ENCODE data around the gene CYP2W1. TPM values are rescaled to one million over a fixed set of nuclear protein-coding genes. Genes with fewer than 3 reads are reported as not detected.
"Not testable (repeated sequence)": the region's sequence is repeated elsewhere in the genome, so short reads cannot be mapped to it uniquely, and the experiment has no call there.

CYP2W1 gene
- total and polyA plus RNA-seq, 3 experiments from 2014 or later, result not detected

GRCh38 chr7:1033546-1034145 lies 50.7 kb downstream of the CYP2W1 start:
- Mint-ChIP-seq H3K9me3 (no peaks in the 10 kb centered on the region), H3K4me1 (peaks cover 30 to 50% (median 35%) of the 10 kb centered on the region in 3 donors), H3K27me3 (peaks cover 0 to 2% of the 10 kb centered on the region in 2 donors), H3K36me3 (no peaks in the 10 kb centered on the region), H3K4me3 (peak overlapping the region; percentile 64 to 83 (median 75)), H3K27ac (peak overlapping the region; percentile 72 to 92 (median 84))
- CTCF ChIA-PET, result interaction anchor here (1.5 to 1.9 kb wide), 2 partner anchors 11 to 41 kb away, joined by 4 to 7 read pairs; partner anchors contain the start of gene GPR146
- peak overlapping the region; percentile 19 for H3K4me3 ChIP-seq (ENCODE audit: low read length)
- POLR2A ChIA-PET, result no interaction called here
- H3K4me1 ChIP-seq (ENCODE audit: insufficient read depth, low read length), result peaks cover 39% of the 10 kb centered on the region
- no peaks in the 10 kb centered on the region for H3K36me3 ChIP-seq (ENCODE audit: insufficient read depth, low read length)
- H3K9me3 ChIP-seq (ENCODE audit: low read length), result no peaks in the 10 kb centered on the region
- H3K27me3 ChIP-seq (ENCODE audit: insufficient read depth, low read length, poor library complexity, severe bottlenecking), result no peaks in the 10 kb centered on the region
- peak; percentile 29 to 77 (median 61) for DNase-seq
- H3K27ac ChIP-seq (ENCODE audit: low read depth, low read length), result no peak overlapping the region

- not testable (repeated sequence) for DNase-seq; H3K9me3 Mint-ChIP-seq; H3K27me3 Mint-ChIP-seq; H3K27ac ChIP-seq (ENCODE audit: low read depth, low read length); H3K36me3 ChIP-seq (ENCODE audit: insufficient read depth, low read length); H3K4me3 ChIP-seq (ENCODE audit: low read length); H3K27me3 ChIP-seq (ENCODE audit: insufficient read depth, low read length, poor library complexity, severe bottlenecking); H3K9me3 ChIP-seq (ENCODE audit: low read length); H3K36me3 Mint-ChIP-seq
- peaks cover 24 to 41% (median 30%) of the 10 kb centered on the region in 3 donors for H3K4me1 Mint-ChIP-seq
- POLR2A ChIA-PET, result interaction anchor here (0.6 kb wide), 1 partner anchor 110 kb away, joined by 4 read pairs; no protein-coding TSS in a partner anchor
- H3K4me3 Mint-ChIP-seq, result peak overlapping the region in 1 of 7 donors; percentile 1
- H3K4me1 ChIP-seq (ENCODE audit: insufficient read depth, low read length), result peaks cover 28% of the 10 kb centered on the region
- CTCF ChIA-PET, result interaction anchor here (1.5 to 1.9 kb wide), 2 partner anchors 10 to 42 kb away, joined by 4 to 7 read pairs; partner anchors contain the start of gene GPR146
- peak overlapping the region in 1 of 8 donors; percentile 16 for H3K27ac Mint-ChIP-seq
Observed at GRCh38 chr7:1034769-1035168, 51.8 kb downstream of the CYP2W1 start.

GRCh38 chr7:1036164-1036928 lies 53.4 kb downstream of the CYP2W1 start:
- H3K9me3 Mint-ChIP-seq; H3K4me3 Mint-ChIP-seq; H3K9me3 ChIP-seq (ENCODE audit: low read length); H3K4me3 ChIP-seq (ENCODE audit: low read length); H3K36me3 ChIP-seq (ENCODE audit: insufficient read depth, low read length); CTCF ChIA-PET; POLR2A ChIA-PET; H3K27me3 ChIP-seq (ENCODE audit: insufficient read depth, low read length, poor library complexity, severe bottlenecking); H3K27me3 Mint-ChIP-seq; DNase-seq; H3K27ac ChIP-seq (ENCODE audit: low read depth, low read length); H3K36me3 Mint-ChIP-seq; H3K27ac Mint-ChIP-seq: not testable (repeated sequence)
- peaks cover 25% of the 10 kb centered on the region for H3K4me1 ChIP-seq (ENCODE audit: insufficient read depth, low read length)
- peaks cover 23 to 31% (median 25%) of the 10 kb centered on the region in 3 donors for H3K4me1 Mint-ChIP-seq

Other genes with a start within 250 kb of the CYP2W1 start
- gene SUN1, start 150.7 kb upstream of the CYP2W1 start, total RNA-seq, result 10 to 100 TPM; 59.8 to 65.8 TPM
- gene SUN1, start 150.7 kb upstream of the CYP2W1 start, polyA plus RNA-seq, result 29.8 TPM
- gene GET4, start 106.6 kb upstream of the CYP2W1 start, total RNA-seq, result 10 to 100 TPM; 39.9 to 44.9 TPM
- 33.6 TPM for gene GET4, start 106.6 kb upstream of the CYP2W1 start, polyA plus RNA-seq
- 10 to 100 TPM; 67.7 to 77.3 TPM for gene ADAP1, start 28.5 kb upstream of the CYP2W1 start, total RNA-seq
- gene ADAP1, start 28.5 kb upstream of the CYP2W1 start, polyA plus RNA-seq, result 37.7 TPM
- gene COX19, start 7.6 kb upstream of the CYP2W1 start, total RNA-seq, result 10 to 100 TPM; 18.9 to 21.3 TPM
- 25.9 TPM for gene COX19, start 7.6 kb upstream of the CYP2W1 start, polyA plus RNA-seq
- gene GPR146, start 61.4 kb downstream of the CYP2W1 start, total RNA-seq, result under 1 TPM; 0.55 to 0.70 TPM
- 1.2 TPM for gene GPR146, start 61.4 kb downstream of the CYP2W1 start, polyA plus RNA-seq
- gene GPER1, start 104.9 kb downstream of the CYP2W1 start, total RNA-seq, result not detected
- 0.17 TPM for gene GPER1, start 104.9 kb downstream of the CYP2W1 start, polyA plus RNA-seq
- gene ZFAND2A, start 177.0 kb downstream of the CYP2W1 start, total RNA-seq, result 10 to 100 TPM; 27.8 to 28.5 TPM
- gene ZFAND2A, start 177.0 kb downstream of the CYP2W1 start, polyA plus RNA-seq, result 45.6 TPM
- not detected for gene UNCX, start 249.7 kb downstream of the CYP2W1 start, total RNA-seq
- gene UNCX, start 249.7 kb downstream of the CYP2W1 start, polyA plus RNA-seq, result not detected

All from CD8-positive, alpha-beta memory T cell (primary cell).